ENCODE data around the gene EXOC4.

- TF ChIP-seq CTCF (IDR thresholded peaks at IDR 0.05; ENCODE audit: control extremely low read depth in 1 of 3, insufficient read depth in 1 of 3, low read depth in 1 of 3, low read length in 3 of 3) (no peak), TAF1 (IDR thresholded peaks at IDR 0.05; ENCODE audit: low read depth, low read length) (no peak), SP1 (IDR thresholded peaks at IDR 0.05; ENCODE audit: low read depth, low read length) (no peak), RAD21 (IDR thresholded peaks at IDR 0.05 in 1 of 2, conservative IDR thresholded peaks at IDR 0.05 in 1 of 2; ENCODE audit: low read depth in 2 of 2, low read length in 2 of 2) (no peak), SIX5 (IDR thresholded peaks at IDR 0.05; ENCODE audit: low read depth, low read length) (no peak), EZH2 (IDR thresholded peaks at IDR 0.05; ENCODE audit: low read depth, low read length, severe bottlenecking) (no peak), FOSL1 (IDR thresholded peaks at IDR 0.05; ENCODE audit: insufficient read depth, low read depth, low read length) (no peak), HDAC6 (IDR thresholded peaks at IDR 0.05; ENCODE audit: low read depth, low read length) (no peak), GABPA (IDR thresholded peaks at IDR 0.05; ENCODE audit: borderline replicate concordance, insufficient read depth, low read length) (no peak), POLR2AphosphoS5 (IDR thresholded peaks at IDR 0.05; ENCODE audit: low read depth, low read length) (no peak), TCF12 (IDR thresholded peaks at IDR 0.05; ENCODE audit: low read depth, low read length) (no peak), CHD2 (IDR thresholded peaks at IDR 0.05; ENCODE audit: low read length) (no peak), HDAC2 (IDR thresholded peaks at IDR 0.05; ENCODE audit: borderline replicate concordance in 1 of 2, low read depth in 2 of 2, low read length in 2 of 2) (no peak), SRF (IDR thresholded peaks at IDR 0.05; ENCODE audit: low read depth, low read length) (no peak)
Observed at GRCh38 chr7:133354546-133355324, 101.9 kb downstream of the EXOC4 start.
